ENCODE measurements around the gene UBE2E1.

GRCh38 chr3:23821858-23822257 lies 16.1 kb downstream of the UBE2E1 start:
- TF ChIP-seq POLR2AphosphoS5 (IDR thresholded peaks at IDR 0.05) (no peak), POLR2A (IDR thresholded peaks at IDR 0.05) (no peak), CTCF (IDR thresholded peaks at IDR 0.05 in 8 of 11, conservative IDR thresholded peaks at IDR 0.05 in 3 of 11) (no peak)
